GM19239 (cell line): ENCODE measurements around the gene ALS2.
"Not testable (repeated sequence)": the region's sequence is repeated elsewhere in the genome, so short reads cannot be mapped to it uniquely, and the experiment has no call there.

Experiments
- DNase-seq: peaks from one replicate; pipeline ENCODE4 v3.0.0; 2011; ENCODE audit warnings: low spot score; ENCODE audit not compliant: insufficient read length
- FAIRE-seq: peaks from 2 replicates; lab custom pipeline; 2011; peaks lifted over from hg19 to GRCh38; lab: Jason Lieb, UNC

Gene ALS2

DNA sequence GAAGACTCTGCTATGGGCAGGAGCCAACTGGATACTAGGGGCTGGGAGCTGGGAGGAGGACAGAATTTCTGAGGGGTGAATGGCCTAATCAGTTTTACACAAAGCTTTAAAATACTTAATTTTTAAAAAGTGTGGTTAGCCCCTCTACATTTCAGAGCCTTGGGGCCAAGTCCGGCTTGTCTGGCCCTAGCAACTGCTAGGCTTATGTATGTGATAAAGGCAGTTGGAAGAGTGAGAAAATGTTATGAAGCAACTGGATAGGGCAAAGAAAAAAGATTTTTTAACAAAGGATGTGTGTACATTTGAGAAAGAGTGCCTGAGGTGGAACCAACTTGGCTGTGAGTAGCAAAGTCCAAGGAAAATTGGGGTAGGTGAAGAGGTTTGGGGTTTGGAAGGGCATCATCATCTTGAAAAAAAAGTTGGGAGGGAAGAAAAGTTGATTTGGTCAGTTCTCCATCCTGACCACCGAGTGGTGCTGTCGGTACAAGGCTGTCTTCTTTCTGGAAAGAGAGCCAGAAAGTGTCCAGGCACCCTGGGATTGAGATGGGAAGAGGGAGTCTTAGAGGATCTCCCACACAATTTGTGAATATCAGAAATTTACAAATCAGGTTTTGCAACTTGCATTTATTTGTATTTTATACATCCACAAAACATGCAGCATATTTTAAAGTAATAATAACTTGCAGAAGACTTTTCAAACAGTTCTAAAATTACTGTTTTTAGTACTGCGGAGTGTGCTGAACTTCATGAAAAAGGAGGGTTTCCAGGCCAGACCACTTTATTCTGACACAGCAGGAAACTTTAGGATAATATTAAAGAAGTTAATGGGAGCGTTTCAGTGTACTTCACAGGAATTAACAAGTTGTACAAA, 15.1 kb upstream of the ALS2 start:
- DNase-seq = no peak
- FAIRE-seq = peak; percentile 4

DNA sequence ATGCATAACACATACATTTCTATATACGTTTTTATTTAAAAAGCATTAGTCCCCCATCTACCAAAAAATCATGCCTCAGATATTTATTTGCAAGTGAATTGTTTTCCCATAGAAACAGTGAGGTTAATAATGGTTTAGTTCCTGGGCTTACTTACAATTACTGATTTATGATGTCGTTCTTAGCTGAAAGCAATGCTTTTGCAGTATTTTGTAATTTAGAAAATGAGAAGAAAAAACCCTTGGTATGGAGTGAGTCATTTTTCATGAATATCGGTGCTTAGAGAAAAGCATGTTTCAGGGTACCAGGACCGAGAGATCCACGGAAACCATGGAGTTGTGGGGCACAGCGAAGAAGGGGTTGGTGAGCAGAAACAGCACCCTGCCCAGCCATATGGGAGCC, 13.6 kb upstream of the ALS2 start:
- FAIRE-seq (no peak), DNase-seq (no peak)

DNA sequence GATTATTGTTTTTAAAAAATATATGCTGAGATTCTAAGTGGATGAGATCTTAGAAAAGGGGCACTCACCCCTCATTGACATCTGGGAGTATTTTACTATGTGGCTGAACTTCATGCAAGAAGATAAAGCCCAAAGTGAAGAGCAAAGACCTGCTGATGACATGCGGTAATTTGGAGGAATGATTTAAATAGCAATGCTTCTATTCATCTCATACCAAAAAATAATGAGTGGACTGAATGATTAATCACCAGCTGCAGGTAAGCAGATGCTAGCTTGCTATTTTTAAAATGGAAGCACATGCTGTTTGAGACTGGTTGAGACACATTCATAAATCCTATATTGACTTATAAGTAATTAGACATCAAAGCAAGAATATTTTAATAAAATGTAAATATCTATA, 12.9 kb upstream of the ALS2 start:
- no peak for FAIRE-seq

DNA sequence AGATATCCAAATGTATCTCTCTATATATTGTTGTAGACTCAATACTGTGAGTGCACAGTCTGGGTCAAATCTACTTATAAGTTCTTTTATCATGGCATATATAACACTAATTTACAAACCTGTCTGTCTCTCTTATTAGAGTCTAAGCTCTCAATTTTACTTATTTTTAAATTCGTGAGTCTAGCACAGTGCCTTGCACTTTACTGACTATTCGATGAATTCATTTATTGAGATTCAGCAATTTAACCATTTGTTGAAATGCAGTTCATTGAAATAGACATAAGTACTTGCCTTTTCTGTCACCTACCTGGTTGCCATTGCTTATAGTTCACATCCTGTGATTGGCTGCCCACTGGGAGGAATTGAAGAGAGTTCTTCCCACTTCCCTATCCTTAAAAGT, 10.3 kb upstream of the ALS2 start:
- FAIRE-seq = no peak
- no peak for DNase-seq

More for the DNA sequence above, 12.9 kb upstream of the ALS2 start:
- no peak for DNase-seq

DNA sequence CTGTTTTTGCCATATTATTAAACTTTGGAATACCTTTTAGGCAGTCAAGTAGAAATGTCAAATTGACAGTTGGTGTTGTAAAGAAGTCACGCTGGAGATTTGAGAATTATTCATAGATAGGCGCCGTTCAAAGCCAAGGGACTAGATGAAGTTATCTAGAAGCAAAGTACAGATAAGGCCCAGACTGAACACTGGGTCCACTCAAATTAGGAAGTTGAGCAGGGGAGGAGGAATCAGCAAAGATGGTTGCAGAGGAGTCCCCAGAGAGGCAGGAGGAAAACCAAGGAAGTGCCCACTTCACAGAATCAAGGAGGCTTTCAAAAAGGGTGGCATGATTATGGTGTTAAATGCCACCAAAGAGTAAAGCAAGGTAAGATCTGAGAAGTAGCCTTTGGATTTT, 9.6 kb upstream of the ALS2 start:
- DNase-seq (no peak), FAIRE-seq (no peak)

DNA sequence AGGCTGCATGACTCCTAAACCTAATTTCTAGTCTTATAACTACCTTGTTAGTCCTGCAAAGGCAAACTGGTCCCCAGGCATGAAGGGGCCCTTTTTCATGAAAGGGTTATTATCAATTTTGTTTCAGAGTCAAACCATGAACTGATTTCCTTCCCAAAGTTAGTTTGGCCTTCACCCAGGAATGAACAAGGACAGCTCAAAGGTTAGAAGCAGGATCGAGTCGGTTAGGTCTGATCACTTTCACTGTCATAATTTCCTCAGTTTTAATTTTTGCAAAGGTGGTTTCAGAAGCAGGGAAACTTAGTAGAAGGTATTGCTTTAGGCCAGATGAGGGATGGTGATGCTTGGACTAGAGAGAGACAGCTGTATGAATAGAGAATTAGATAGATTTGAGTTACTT, 8.7 kb upstream of the ALS2 start:
- FAIRE-seq (no peak), DNase-seq (no peak)

DNA sequence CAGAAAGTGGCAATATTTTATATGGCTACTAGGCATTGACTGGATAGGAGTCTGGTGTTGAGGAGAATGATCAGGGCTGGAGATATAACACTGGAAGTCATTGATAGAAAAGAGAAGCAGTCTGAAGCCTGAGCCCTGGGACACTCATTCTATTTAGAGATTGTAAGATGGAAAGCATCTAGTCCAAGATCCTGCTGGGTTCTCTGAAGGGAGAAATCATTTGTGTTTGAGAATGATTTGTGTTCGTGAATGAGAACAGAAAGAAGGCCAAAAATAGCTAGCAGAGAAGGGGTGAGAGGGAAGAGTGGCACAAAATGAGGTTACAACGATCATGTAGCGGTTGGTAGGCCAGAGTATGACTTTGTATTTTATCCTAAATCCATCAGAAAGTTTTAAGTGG, 7.6 kb upstream of the ALS2 start:
- FAIRE-seq (no peak), DNase-seq (no peak)

DNA sequence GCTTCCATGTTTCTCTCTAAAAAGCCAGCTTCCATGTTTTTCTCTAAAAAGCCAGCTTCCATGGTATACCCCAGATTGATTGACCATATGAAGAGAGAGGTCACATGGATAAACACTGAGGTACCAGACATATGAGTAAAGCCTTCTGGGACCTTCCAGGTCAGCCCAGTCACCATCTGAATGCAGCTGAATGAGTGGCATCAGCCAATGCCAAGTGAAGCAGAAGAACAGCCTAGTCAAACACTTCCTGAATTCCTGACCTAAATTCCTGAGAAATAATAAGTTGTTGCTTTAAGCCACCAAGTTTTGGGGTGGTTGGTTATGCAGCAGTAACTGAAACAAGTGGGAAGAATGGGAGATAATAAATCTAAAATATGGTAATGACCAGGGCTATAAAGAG, 5.7 kb upstream of the ALS2 start:
- no peak for FAIRE-seq
- DNase-seq = no peak

DNA sequence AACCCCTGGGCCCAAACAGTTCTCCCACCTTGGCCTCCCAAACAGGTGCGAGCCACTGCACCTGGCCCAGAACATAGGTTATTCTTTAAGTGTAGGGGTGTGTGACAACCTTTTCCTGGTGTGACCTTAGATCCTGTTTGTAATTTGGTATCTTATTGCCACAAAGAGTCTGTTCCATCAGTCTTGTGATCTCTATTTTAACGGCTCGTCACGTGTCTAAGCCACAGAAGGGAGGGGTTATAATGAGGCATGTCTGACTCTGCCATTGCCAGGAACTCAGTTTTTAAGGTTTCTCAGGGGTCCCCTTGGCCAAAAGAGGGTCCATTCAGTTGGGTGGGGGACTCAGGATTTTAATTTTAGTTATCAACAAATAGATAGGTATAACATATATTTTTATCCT, 4.4 kb upstream of the ALS2 start:
- DNase-seq = no peak
- FAIRE-seq = no peak

DNA sequence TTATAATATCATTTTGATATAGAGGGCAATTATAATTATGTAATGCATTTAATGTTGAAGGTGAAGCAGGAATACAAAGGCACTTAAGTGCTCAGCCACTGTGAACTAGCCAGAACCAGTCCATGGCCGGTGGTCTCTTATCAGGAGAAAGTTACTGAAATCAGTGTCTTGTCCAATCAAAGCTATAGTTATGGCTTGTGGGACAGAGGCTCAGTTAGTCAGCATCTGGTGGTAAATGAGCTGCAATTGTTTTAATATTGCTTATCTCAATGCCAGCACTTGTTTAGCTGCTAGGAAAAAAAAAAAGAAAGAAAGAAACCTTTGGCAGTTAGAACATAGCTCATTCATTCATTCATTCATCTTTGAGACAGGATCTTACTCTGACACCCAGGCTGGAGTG, 3.8 kb upstream of the ALS2 start:
- DNase-seq = no peak
- FAIRE-seq = no peak

DNA sequence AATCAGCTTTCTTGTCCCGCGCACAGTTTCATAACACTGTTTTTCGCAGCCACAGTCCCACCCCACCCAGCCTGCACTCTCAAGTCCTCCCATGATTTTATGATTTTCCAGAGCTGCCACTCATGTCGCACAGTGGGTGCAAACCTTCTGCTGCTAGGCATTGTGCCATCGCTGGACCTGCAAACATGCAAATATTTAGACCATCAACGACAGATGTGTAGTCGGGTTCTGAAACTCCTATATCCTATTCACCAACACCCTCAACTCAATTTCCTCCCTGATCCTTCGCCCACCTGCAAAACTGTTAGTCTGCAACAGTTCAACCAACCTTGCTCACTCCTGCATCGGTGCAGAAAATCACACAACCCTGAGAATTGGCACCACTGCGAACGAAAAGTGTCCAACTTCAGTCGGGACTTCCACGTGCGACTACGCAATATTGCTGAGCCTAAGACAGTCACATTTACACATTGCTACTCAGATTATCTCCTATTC, 871 bp upstream of the ALS2 start:
- peak; percentile 67 for FAIRE-seq

DNA sequence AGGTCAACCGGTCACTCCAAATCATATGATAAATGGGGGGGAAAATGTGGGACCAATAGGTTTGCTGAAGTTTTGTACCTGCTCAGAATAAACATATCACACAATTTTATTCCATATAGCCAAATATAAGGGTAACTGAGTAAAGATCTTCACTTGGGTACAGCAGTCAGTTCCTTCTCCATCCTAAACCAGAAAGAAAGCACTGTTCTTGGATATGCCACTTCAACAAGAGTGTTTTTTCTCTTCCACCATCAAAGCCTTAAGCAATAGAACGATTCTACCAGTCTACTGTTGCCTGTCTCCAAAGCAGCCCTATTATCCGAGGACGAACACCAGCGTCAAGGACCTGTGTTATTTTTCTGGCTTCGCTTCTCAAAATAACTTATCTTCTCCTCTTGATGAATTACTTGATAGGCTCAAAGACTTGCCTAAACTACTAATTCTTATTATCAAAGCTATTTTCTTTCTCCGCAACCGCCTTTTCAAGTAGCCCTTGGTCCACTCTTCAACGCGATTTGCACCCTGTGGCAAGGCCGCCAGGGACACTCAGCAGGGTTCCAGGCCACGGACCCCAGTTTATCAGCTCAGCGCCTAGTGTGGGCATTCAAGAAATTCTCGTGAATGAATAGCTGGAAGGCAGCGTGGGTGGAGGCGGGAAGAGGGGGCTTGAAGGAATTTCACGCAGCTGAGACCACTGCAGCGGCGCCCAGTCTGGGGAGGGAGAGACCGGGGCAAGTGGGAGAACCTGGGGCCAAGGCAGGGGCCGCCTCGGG, 646 bp downstream of the ALS2 start:
- FAIRE-seq (peak; percentile 44), DNase-seq (no peak)

More for the DNA sequence above, 871 bp upstream of the ALS2 start:
- DNase-seq = no peak

DNA sequence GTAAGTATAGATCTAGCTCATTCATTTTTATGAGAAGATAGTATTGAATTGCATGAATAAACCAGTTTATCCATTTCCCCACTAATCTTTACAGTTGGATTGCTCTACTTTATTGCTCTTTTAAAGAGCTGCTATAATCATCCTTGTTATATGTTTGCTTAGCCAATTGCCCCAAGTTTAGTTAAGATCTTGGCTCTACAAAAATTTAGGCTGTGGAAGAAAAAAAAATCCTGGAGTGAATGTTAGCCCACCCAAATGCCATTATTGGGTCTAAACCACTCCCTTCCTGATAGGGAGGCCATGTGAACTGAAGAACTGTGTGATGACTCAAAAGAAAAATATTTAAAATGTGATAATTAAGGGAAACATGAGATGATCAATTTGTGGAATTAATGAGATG, 2.9 kb downstream of the ALS2 start:
- FAIRE-seq (no peak), DNase-seq (no peak)

DNA sequence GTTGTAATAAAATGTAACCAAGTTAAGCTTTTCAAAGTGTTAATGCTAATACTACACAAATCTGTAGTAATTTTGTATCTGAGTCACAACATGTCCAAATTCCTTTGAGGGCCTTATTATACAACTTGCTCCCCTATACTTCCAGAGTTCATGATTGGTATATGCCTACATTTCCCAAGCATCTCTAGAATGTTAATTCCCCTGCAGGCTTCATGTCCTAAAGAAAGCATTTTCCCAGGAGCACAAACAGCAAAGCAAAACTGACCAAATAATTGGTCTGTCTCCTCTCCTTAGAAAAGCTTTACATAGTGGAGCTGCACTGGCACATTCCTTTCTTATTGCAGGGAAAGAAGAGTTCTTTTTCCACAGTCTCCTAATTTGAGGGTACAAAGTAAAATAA, 3.7 kb downstream of the ALS2 start:
- no peak for FAIRE-seq
- DNase-seq = no peak

DNA sequence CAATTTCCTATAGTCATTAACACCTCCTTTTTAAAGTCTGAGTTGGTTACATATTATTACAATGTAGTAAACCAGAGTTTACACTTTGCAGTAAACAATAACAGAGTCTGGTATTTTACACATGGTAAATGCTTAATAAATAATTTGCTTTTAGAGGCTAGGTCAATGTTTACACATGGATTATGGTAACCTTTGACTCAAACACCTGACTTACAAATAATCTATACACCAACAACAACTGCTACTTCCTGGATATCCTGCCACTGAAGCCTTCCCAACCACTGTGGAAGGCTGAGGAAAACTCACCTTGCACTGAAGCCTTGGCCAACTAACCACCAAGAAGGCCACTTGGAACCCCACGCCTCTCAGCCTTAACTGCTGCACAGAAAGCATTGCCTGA, 5.4 kb downstream of the ALS2 start:
- DNase-seq = no peak
- no peak for FAIRE-seq

DNA sequence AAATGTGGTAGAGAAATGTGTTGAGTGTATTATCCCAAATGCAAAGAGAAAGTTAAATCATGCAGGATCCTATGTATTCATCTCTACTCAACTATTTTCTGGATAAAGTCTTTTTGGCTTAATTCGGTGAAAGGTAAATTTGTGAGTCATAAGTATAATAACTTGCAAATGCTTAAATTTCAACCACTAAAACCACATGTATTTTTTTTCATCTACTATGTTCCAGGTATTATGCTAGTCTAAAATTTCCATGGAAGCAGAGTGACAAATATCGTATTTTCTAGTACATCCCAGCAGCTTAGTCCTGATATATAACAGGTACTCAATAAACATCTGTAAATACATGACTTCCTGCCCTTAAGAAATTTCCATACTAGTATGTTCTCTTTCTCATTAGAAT, 6.2 kb downstream of the ALS2 start:
- no peak for DNase-seq
- no peak for FAIRE-seq

DNA sequence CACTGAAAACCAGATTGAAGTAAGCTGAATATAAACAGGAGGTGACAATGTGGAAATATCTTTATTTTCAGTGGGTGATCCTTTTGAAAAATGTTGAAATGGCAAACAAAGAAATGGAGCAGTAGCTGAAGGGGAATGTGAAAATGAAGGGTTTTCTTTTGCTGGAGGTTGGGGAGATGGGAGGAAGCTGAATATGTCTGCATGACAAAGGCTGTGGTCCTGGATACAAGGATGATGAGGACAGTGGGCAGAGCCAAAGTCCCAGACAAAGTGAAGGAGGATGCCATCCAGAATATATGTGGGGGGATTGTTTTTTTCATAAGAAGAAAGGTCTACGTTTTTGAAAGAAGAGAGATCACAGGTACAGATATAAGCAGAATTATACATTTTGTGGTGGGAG, 6.7 kb downstream of the ALS2 start:
- DNase-seq (no peak), FAIRE-seq (no peak)

DNA sequence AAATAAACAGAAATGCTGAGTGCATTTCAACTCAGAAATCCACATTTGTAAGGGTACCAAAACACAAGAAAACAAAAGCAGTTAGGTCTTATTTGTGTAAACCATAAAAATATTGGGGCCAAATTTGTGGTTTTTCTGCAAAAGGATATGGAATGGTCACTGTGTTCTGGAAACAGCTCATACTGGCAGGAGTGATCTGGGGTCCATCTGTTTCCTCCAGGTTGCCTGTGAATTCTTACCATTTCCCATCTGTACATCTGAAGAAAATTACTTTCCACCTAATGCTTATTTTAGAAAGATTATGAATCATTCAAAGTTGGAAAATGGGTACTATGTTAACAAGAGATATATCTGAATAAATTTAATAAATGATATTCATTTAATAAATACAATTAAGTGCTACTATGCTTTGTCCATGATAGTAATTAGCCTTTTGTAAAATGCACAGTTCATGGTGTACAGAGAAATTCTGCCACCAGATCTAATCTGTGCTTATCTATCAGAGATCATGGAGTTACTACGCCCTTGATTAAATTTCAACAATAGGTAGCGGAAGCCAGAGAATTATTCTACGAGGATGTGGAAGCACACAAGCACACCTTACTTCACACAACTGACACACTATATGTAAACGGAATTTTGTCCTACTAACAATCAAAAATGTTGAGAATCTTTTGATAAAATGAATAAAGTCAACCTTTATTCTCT, 10.9 kb downstream of the ALS2 start:
- FAIRE-seq (no peak), DNase-seq (no peak)

DNA sequence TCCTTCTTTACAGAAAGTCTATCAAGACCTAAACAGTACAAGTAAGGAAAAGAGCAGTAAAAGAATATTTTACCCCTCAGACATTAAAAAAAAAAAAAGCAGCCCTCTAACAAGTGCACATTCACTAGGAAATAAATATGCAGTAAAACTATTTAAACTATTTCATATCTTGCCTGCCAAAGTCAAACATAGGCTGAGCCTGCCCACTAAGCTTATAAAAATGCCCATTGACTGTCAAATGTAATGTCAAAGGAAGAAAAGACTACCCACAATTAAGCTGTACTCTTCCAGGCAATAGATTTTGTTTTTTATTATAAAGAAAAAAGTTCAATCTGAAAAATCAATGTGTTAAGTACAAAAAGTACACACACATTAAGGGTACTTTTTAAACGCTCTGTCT, 11.8 kb downstream of the ALS2 start:
- no peak for FAIRE-seq
- no peak for DNase-seq

DNA sequence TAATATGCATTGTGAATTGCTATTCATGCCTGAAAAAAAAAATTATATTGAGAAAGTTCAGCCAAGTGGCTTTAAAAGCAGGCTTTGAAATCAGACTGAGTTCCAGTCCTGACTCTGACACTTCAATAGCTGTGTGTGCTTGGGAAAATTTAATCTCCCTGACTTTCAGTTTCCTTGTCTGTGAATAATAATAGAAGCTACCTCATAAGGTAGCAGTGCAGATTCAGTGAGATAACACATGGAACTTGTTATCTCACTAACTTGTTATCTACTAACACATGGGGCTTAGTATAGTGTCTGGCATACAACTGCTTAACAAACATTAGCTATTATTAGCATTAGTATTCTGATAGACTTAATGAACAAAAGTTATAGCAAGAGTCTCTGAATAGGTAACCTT, 14.9 kb downstream of the ALS2 start:
- FAIRE-seq = no peak
- no peak for DNase-seq

DNA sequence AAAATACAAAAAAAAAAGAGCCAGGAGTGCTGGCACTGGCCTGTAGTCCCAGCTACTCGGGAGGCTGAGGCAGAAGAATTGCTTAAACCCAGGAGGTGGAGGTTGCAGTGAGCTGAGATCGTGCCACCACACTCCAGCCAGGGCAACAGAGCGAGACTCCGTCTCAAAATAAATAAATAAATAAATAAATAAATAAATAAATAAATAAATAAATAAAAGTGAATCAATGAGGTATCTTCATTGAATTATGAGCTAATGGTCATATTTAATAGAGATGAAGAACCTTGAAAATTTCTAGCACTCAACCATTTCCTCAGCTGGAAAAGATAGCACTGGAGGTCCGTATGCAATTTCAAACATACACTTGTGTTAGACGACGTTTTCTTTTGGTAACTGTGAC, 16.3 kb downstream of the ALS2 start:
- DNase-seq, FAIRE-seq: not testable (repeated sequence)
